OCI-LY7 (cell line): ENCODE measurements around the gene MREG. TPM values are rescaled to one million over a fixed set of nuclear protein-coding genes. Genes with fewer than 3 reads are reported as not detected.
A peak's percentile ranks its signal among the peaks of the same experiment; 100 is the strongest.

ENCODE experiments used
- BruUV-seq: library from RNA; stranded (reverse); fragments of 400-500 nt; replicated peaks from 2 replicates; lab custom pipeline; 2021; lab: Mats Ljungman, UMichigan
- CTCF ChIA-PET: fragments of 300-600 bp; sonication (Branson Sonifier 250); formaldehyde crosslinking; loops from one replicate; lab custom pipeline; 2022; ENCODE audit warnings: antibody characterized with exemption; ENCODE audit not compliant: unreplicated experiment; lab: Charles Lee
- POLR2A ChIA-PET: fragments of 300-600 bp; sonication (Branson Sonifier 250); formaldehyde crosslinking; loops from one replicate; lab custom pipeline; 2022; ENCODE audit warnings: antibody characterized with exemption; lab: Charles Lee
- DNase-seq: peaks from one replicate; pipeline ENCODE4 v3.0.0-alpha.2; 2015; ENCODE audit warnings: low spot score
- H2AFZ ChIP-seq: fragments of 200-600 bp; sonication (generic), shearing (Covaris generic); 2 replicates; pipeline ENCODE4 v1.6.1; 2014; ENCODE audit warnings: mild to moderate bottlenecking, antibody characterized with exemption, low read length, moderate library complexity
- H3K27ac ChIP-seq: fragments of 200-600 bp; sonication (generic); 2 replicates; pipeline ENCODE4 v1.5.1; 2014; ENCODE audit warnings: mixed run types, low read depth, mild to moderate bottlenecking, moderate library complexity, low read length, inconsistent platforms; ENCODE audit not compliant: poor library complexity, severe bottlenecking
- H3K36me3 ChIP-seq: fragments of 200-600 bp; sonication (generic); 2 replicates; pipeline ENCODE4 v1.6.1; 2014; ENCODE audit warnings: mild to moderate bottlenecking, antibody characterized with exemption, low read length, moderate library complexity, mixed read lengths; ENCODE audit not compliant: insufficient read depth
- H3K4me1 ChIP-seq: fragments of 200-600 bp; sonication (generic); 2 replicates; pipeline ENCODE4 v1.5.1; 2014; ENCODE audit warnings: mild to moderate bottlenecking, low read length; ENCODE audit not compliant: insufficient read depth, poor library complexity, severe bottlenecking
- H3K4me2 ChIP-seq: fragments of 200-600 bp; sonication (generic); 2 replicates; pipeline ENCODE4 v1.6.1; 2014; ENCODE audit warnings: mild to moderate bottlenecking, low read length
- H3K4me3 ChIP-seq: fragments of 200-600 bp; sonication (generic); 2 replicates; pipeline ENCODE4 v1.5.1; 2014; ENCODE audit warnings: mild to moderate bottlenecking, low read depth, low read length; ENCODE audit not compliant: poor library complexity, severe bottlenecking
- H3K79me2 ChIP-seq: fragments of 200-600 bp; sonication (generic); 2 replicates; pipeline ENCODE4 v1.6.1; 2016; ENCODE audit warnings: low read depth, mild to moderate bottlenecking, low read length, moderate library complexity, mixed read lengths; ENCODE audit not compliant: insufficient read depth
- H3K9me2 ChIP-seq: fragments of 200-600 bp; sonication (generic); 2 replicates; pipeline ENCODE4 v1.6.1; 2016; ENCODE audit warnings: mild to moderate bottlenecking, low read length, mixed read lengths; ENCODE audit not compliant: insufficient read depth
- H3K9me3 ChIP-seq: fragments of 200-600 bp; sonication (generic); 2 replicates; pipeline ENCODE4 v1.6.1; 2014; ENCODE audit warnings: mild to moderate bottlenecking, mixed run types, low read length, mixed read lengths
- H4K20me1 ChIP-seq: fragments of 200-600 bp; sonication (generic); 2 replicates; pipeline ENCODE4 v1.6.1; 2014; ENCODE audit warnings: mild to moderate bottlenecking, antibody characterized with exemption, low read length, moderate library complexity, mixed read lengths; ENCODE audit not compliant: insufficient read depth
- EZH2phosphoT487 ChIP-seq: fragments of 200-600 bp; sonication (generic); IDR thresholded peaks from 2 replicates; pipeline ENCODE4 v1.6.1; 2018; ENCODE audit warnings: low read depth, borderline replicate concordance, mild to moderate bottlenecking, mixed run types, antibody characterized with exemption, low read length, moderate library complexity, mixed read lengths
- intact Hi-C: fragments of 100-400 bp; cut with micrococcal nuclease; formaldehyde crosslinking; loops from one replicate; pipeline ENCODE4 v1.10.0; 2022; ENCODE audit not compliant: unreplicated experiment
- total RNA-seq, 2 experiments: library from RNA; depleted of rRNA in 1 of 2; stranded (reverse); fragments of >200 nt in 1 of 2; shearing (Covaris generic) in 1 of 2; gene quantifications; 2 replicates each; pipeline ENCODE4 v1.2.3, GENCODE V29; 2014 to 2022
- TF ChIP-seq, protein P1 (sequence below): fragments of 200-600 bp; sonication (generic); conservative IDR thresholded peaks from 2 replicates; pipeline ENCODE4 v1.5.1; 2014; ENCODE audit warnings: mild to moderate bottlenecking, antibody characterized with exemption, low read length, moderate library complexity, mixed read lengths

The MREG gene
- total RNA-seq, 2 experiments from 2014 or later, result 5.6 to 9.3 TPM

DNA sequence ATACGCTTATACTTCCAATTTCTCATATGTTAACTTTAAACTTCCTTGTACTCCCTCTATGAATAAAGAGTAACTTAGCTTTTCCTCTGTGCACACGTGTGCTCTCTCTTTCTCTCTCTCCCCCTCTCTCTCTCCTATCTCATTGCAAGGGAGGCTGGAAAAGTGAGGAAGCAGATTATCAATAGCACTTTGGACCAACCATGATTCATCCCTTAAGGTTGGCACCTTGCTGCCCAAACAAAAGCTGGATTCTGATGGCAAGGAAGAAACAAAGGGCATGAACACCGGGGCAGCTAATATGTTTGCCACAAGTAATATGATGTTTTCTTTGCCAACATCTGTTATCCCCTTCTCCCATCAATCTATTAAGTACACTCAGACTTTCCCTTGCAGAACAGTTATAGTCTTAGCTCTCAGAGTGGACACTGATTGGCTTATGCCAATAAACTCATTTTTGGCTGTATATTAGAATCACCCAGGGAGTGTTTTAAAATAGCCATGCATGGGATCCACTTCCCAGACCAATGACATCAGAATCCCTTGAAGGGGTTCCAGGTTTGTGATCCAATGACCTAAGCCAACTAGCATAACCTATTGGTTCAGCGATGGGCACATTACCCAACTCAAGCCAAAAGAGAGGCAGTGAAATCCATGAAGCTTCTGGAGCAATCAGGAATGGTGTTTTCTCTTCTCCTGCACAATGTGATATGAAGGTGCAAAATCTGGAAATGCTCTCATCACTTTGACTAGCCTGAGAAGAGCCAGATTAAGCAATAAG is 60.3 kb downstream of the MREG start:
- no peak overlapping the region for H3K27ac ChIP-seq
- no peak for TF ChIP-seq EZH2phosphoT487
- TF ChIP-seq, protein P1, sequence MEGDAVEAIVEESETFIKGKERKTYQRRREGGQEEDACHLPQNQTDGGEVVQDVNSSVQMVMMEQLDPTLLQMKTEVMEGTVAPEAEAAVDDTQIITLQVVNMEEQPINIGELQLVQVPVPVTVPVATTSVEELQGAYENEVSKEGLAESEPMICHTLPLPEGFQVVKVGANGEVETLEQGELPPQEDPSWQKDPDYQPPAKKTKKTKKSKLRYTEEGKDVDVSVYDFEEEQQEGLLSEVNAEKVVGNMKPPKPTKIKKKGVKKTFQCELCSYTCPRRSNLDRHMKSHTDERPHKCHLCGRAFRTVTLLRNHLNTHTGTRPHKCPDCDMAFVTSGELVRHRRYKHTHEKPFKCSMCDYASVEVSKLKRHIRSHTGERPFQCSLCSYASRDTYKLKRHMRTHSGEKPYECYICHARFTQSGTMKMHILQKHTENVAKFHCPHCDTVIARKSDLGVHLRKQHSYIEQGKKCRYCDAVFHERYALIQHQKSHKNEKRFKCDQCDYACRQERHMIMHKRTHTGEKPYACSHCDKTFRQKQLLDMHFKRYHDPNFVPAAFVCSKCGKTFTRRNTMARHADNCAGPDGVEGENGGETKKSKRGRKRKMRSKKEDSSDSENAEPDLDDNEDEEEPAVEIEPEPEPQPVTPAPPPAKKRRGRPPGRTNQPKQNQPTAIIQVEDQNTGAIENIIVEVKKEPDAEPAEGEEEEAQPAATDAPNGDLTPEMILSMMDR, result no peak
- no peaks in the 10 kb centered on the region for H3K9me3 ChIP-seq
- H3K79me2 ChIP-seq, result no peaks in the 10 kb centered on the region
- intact Hi-C loops, result no loop called here
- H2AFZ ChIP-seq, result no peak overlapping the region
- no peak for DNase-seq
- BruUV-seq, result no TSS peak
- no peak overlapping the region for H3K4me3 ChIP-seq
- H3K4me2 ChIP-seq, result no peak overlapping the region
- no peaks in the 10 kb centered on the region for H4K20me1 ChIP-seq
- H3K9me2 ChIP-seq, result no peaks in the 10 kb centered on the region
- ChIA-PET POLR2A (interaction anchor here (0.6 to 1.1 kb wide), 2 partner anchors 69 to 79 kb away, joined by 3 to 4 read pairs; no protein-coding TSS in a partner anchor), CTCF (interaction anchor here (0.6 kb wide), 1 partner anchor 9 kb away, joined by 3 read pairs; no protein-coding TSS in a partner anchor)
- H3K36me3 ChIP-seq, result no peaks in the 10 kb centered on the region
- H3K4me1 ChIP-seq, result no peaks in the 10 kb centered on the region

DNA sequence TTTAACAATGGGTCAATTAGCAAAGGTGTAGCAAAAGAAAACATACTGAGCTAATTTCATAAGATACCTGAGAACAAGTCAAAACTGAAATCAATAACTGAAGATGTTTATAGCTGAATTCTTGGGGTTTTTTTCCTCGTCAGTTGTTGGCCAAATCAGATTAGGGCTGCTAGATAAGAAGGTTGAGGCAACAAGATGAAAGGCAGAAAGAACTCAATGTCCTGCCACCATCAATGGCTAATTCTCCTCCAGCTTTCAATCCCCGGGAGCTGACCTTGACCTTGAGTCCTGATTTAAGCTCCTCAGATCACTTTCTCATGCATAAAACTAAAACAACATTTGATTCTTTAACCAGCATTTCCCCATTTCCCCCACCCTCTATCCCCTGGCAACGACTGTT is 61.8 kb downstream of the MREG start:
- H3K9me3 ChIP-seq, result no peaks in the 10 kb centered on the region
- no peaks in the 10 kb centered on the region for H4K20me1 ChIP-seq
- intact Hi-C loops, result loop anchor here (2.0 kb wide), 1 partner anchor 71 kb away; no protein-coding TSS in a partner anchor
- no peaks in the 10 kb centered on the region for H3K79me2 ChIP-seq
- ChIA-PET POLR2A (interaction anchor here (0.7 to 1.3 kb wide), 2 partner anchors 12 to 64 kb away, joined by 3 read pairs; no protein-coding TSS in a partner anchor), CTCF (no interaction called here)
- H3K27ac ChIP-seq, result no peak overlapping the region
- no TSS peak for BruUV-seq
- DNase-seq, result no peak
- H3K4me2 ChIP-seq, result no peak overlapping the region
- no peaks in the 10 kb centered on the region for H3K4me1 ChIP-seq
- no peak overlapping the region for H2AFZ ChIP-seq
- TF ChIP-seq, protein P1, result no peak
- no peak for TF ChIP-seq EZH2phosphoT487
- H3K36me3 ChIP-seq, result no peaks in the 10 kb centered on the region
- H3K9me2 ChIP-seq, result no peaks in the 10 kb centered on the region
- H3K4me3 ChIP-seq, result no peak overlapping the region

- H3K4me2 ChIP-seq, result no peak overlapping the region
- no peaks in the 10 kb centered on the region for H3K79me2 ChIP-seq
- H3K4me3 ChIP-seq, result no peak overlapping the region
- no peaks in the 10 kb centered on the region for H3K9me2 ChIP-seq
- no TSS peak for BruUV-seq
- no peak for TF ChIP-seq EZH2phosphoT487
- TF ChIP-seq, protein P1, result peak; percentile 84
- ChIA-PET CTCF (no interaction called here), POLR2A (no interaction called here)
- DNase-seq, result peak; percentile 57
- H3K36me3 ChIP-seq, result no peaks in the 10 kb centered on the region
- no peak overlapping the region for H2AFZ ChIP-seq
- no peak overlapping the region for H3K27ac ChIP-seq
- no peaks in the 10 kb centered on the region for H4K20me1 ChIP-seq
- intact Hi-C loops, result loop anchor here (2.0 kb wide), 1 partner anchor 73 kb away; no protein-coding TSS in a partner anchor
- H3K4me1 ChIP-seq, result no peaks in the 10 kb centered on the region
- H3K9me3 ChIP-seq, result no peaks in the 10 kb centered on the region
Measured at GRCh38 chr2:215949991-215950404, 63.4 kb downstream of the MREG start.
